ENCODE data around the gene UNC13A.

UNC13A gene

DNA sequence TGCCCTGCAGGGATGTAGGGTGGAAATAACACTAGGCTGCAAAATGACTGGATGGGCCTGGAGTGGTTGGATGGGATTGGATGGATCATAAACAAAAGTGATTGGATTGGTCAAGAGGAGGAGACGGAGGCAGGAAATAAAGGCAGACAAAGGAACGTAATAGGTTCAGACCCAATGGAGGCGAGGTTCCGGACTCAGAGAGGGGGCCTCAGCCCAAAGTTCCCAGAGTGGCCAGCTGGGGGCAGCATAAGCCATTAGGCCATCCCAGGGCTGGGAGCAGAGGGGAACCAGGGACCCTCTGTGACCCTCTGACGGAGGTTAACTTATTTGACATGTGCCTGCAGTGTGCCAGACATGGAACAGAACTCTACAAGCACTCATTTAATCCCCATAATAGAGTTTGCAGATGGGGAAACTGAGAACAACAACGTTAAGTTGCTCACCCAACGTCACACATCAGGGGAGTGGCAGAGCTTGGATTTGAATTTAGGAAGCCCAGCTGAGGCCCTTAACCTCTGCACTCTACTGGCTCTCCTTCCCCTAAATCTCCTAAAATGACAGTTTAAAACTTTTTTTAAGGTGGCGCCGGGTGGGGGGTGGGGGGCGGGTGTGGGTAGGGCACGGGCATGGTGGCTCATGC, 15.8 kb upstream of the UNC13A start:
- DNase-seq = no peak

DNA sequence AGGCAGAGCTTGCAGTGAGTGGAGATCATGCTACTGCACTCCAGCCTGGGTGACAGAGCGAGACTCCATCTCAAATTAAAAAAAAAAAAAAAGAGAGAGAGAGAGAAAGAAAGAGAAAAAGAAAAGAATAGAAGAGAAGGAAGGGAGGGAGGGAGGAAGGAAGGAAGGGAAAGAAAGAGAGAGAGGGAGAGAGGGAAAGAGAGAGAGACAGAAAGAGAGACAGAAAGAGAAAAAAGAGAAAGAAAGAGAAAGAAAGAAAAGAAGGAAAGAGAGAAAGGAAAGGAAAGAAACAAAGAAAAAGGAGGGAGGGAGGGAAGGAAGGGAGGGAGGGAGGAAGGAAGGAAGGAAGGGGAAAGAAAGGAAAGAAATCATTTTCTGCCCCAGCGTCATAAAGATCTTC, 7.0 kb upstream of the UNC13A start:
- no peak for DNase-seq

DNA sequence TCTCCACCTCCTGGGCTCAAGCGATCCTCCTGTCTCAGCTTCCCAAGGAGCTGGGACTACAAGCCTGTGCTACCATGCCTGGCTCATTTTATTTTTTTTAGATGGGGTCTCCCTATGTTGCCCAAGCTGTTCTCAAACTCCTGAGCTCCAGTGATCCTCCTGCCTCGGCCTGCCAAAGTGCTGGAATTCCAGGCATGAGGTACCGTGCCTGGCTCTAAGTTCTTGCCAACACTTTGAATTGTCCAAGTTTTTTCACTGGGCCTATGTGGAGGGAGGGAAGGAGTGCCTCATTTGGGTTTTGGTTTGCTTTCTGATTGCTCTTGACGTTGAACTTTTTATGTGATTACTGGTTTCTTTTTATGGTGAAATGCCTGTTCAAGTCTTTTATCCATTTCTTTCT, 4.4 kb upstream of the UNC13A start:
- no peak for DNase-seq

DNA sequence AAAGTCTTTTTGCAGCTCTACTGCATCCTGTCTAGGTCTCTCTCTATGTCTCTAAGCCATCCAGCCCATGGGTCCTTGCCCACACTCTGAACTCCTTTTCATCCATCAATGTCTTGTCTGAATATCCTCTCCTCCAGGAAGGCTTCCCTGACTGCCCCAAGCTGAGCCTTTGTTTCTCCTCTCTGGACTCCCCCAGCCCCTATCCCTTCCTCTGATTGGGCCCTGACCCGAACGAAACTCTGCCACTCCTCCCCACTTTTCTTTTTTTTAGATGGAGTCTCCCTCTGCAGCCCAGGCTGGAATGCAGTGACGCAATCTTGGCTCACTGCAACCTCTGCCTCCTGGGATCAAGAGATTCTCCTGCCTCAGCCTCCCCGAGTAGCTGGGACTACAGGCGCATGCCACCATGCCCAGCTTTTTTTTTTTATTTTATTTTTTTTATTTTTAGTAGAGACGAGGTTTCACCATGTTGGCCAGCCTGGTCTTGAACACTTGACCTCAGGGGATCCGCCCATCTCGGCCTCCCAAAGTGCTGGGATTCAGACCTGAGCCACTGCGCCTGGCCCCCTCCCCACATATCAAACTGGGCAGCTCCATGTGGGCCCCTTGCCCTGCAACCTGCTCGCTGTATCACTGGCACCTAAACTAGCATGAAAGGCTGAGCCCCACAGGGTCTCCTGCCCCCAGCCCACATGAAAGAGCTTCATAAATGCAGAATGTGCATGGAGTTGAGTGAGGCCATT, 870 bp upstream of the UNC13A start:
- DNase-seq = no peak

DNA sequence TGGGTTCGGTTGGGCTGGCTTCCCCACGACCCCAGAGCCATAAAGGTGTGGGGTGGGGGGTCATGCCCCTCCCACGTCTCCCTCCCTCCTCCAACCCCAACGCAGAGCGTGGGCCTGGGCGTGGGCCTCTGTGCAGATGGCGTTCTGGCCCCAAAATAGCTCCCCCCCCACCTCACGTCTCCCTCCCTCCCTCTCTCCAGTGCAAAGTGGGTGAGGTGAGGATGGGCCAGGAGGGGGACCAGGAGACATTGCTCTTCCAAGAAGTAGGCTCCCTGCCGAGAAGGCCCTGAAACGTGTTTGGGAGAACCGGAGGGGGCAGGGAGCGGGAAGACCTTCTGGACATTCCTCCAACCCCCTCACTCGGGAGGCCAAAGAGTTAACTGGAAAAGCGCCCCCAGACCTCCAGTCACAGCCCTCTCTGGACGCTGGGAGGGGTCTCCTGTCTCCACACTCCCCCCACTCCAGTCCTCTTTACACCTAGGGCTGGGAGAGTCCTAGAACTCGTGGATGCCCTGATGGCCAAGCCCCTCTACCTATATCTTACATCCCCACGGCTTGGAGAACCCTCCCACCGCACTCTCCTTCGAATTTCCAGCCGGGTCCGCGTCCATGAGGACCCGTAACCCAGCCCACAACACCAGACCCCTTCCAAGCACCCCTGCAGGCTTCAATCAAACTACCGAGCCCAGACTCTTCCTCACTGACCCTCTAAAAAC, 855 bp downstream of the UNC13A start:
- DNase-seq = no peak

DNA sequence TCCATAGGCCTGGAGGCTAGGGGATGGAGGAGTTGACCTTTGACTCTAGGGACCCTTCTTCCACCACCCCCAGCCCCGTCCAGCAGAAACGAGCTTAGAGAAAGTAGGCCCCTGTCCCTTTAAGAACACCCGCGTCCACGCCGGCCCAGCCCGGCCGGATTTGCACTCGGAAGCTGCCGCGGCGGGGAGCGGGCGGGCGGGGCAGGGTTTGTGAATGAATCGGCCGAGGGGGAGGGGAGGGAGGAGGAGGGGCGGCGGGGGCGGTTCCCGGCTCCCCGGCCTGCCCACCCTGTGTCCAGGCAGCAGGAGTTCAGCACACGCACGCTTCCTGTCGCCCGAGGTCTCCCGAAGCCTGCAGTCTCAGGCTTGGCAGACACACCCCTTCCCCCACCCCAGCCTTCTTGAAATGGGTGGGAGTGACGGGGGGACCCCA, 1.5 kb downstream of the UNC13A start:
- DNase-seq = no peak

DNA sequence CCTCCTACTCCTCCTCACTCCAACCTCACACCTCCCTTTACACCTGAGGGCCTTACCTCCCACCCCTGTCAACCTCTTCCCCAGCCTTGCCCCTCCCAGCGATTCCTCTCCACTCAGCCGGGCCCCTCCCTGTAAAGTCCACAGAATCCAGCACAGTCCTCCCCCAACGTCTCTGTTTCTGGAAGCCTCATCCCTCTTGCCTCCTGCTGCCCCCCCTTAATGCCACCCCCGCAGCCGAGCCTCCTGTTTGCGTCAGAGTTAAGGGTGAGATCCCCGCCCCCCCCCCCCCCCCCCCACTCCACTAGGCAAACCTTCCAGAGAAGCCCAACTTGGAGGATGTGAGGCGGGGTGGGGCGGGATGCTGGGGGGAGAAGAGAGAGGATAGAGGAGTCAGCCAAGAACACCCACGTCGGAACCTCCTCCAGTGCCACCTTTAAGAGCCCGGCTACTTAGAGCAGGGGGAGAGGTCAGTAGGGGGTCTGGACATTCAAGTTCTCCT, 2.1 kb downstream of the UNC13A start:
- no peak for DNase-seq

DNA sequence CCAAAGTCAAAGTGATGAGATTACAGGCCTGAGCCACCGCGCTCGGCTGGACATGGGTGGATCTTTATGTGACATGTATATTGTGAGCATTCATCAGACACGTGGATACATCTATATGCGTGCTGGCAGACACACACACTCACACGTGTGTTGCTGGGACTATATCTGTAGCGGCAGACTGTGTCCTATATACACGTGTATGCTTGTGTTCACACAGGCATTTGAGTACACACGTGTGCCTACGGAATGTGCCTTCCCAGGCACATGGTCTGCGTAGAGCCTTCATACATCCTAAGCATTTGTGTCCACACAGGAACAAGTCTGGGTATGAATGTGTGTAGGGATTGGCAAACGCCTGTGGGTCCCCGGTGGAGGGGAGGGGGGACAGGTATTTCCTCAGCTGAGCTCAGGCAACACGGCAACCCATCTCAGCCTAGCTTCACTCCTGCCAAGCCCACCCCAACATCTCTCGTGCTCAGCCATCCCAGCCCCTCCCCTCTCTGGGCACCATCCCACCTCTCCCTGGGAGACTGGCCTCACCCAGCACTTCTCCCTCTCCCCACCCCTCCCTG, 2.6 kb downstream of the UNC13A start:
- no peak for DNase-seq

DNA sequence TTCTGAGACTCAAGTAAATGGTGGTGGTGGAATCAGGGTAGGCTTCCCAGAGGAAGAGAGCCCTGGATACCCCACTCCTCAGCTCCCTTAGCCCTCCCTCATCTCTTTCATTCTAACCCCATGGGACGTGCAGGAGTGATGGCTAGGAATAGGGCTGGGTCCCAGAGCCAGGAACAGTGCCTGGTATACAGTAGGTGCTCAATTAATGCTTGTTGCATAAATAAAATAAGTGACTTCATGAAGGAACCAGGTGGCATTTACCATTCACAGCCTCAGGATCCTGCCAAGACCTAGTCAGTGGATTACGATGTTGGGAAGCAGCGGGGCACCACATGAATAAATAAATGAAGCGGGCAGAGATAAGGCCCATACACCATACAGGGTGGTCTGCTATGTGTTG, 3.9 kb downstream of the UNC13A start:
- DNase-seq = no peak

DNA sequence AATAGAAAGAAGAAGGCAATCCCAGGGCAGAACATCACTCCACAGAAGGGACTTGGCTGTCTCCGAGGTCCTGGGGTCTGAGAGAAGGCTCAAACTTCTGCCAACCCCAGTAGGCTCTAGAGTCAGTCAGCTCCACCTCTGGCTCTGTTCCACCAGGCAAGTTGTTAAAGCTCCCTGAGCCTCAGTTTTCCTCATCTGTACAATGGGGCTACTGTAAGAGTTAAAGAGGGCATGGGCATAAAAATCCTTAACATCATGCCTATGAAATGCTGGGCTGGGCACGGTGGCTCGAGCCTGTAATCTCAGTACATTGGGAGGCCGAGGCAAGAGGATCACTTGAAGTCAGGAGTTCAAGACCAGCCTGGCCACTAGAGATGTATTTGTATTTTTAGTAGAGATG, 5.1 kb downstream of the UNC13A start:
- no peak for DNase-seq

DNA sequence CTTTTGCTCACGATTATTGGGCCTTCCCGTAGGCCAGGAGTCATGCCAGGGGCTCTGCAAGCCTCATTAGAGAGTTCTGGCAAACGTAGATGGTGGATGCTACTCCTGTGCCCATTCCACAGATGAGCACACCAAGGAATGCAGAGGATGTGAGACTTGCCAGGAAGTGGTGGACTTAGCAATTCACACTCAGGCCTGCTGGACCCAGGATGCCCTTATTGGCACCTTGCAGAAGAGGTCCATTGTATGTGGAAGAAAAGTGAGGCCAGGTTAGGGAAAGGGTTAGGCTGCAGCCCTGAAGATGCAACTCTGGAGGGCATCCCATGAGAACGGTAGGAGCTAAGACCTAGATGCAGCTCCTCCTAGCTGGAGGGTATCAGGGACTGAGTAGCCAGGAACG, 5.9 kb downstream of the UNC13A start:
- no peak for DNase-seq

DNA sequence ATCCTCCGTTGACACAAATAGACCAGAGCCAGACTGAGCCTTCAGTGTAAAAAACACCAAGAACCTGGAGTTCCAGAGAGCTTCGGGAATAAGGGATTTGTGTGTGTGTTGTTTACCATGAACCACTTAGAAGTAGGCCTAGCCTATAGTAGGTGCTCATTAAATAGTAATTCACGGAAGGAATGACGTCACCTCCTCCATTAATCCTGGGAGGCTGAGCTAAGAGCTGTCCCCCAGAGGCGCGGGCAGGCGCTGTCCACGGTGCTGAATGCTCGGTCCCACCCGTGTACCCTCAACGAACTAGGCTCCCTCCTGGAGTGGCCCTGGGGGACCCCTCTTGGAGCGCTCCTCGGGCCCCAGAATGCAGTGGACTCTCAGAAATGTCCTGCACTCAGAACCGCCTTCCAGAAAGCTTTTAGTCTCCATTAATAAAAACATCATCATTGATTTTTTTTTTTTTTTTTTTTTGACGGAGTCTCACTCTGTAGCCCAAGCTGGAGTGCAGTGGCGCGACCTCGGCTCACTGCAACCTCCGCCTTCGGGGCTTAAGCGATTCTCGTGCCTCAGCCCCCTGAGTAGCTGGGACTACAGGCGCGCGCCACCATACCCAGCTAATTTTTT, 6.5 kb downstream of the UNC13A start:
- peak; percentile 12 for DNase-seq

DNA sequence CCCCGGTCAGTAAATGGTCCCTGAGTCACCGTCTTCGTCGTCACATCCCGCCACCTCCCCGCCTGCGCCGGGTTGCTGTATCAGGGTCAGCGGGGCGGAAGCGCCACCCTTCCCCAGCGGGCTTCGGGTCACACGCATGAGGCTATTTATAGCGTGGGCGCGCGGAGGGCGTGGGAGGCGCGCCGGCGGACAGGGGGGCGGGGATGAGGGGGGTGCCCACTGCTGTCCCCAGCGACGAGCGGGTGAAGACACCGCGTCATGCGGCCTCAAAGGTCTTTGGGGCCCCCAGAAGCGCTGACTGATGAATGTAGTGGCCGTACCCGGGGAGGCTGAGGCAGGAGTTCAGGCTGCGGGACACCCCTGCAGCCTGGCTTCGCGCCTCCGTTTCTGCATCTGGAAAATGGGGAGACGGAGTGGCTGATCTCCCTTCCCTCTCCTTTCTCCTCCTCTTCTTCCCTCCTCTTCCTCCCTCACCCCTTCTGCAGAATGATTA, 7.9 kb downstream of the UNC13A start:
- no peak for DNase-seq

DNA sequence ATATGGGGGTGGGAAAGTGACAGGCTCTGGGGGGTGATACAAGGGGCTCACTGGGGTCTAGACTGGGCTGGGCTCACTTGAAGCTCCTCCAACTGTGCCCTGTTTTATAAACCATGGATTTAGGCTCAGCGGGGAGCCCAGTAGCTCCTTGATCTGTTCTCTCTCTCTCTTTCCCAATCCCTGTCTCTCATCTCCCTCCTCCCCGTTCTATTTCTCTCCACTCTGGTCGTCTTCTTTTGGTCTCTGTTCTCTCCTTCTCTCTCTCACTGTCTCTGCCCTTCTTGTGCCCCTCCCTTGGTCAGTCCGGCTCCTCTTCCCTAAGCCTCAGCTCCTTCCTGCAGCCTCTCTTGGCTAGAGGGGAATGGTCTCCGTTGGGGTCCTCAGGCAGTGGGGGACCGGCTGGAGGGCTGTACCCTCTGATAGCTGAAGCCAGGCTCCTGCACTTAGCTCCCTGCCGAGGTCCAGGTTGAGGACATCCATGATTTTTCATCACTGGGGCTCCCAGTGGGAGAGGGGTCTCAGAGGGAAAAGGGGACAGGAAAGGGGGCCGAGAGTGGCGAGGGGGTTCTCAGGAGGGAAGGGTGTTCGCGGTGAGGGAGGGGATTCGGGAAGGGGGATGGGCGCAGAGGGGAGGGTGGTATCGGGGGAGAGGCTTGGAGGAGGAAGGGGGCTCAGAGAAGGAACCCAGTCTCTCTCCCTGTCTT, 8.5 kb downstream of the UNC13A start:
- DNase-seq = no peak

DNA sequence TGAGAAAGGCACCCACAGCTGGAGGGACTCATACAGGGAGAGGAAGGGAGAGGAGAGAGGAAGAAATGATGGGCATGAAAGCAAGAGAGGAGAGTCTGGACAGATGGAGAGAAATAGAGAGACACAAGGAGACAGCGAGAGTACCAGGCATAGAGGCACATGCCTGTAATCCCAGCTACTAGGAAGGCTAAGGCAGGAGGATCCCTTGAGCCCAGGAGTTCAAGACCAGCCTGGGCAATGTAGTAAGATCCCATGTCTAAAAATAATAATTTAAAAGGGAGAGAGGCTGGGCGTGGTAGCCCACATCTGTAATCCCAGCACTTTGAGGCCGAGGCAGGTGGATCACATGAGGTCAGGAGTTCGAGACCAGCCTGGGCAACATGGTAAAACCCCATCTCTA, 9.3 kb downstream of the UNC13A start:
- DNase-seq = no peak

DNA sequence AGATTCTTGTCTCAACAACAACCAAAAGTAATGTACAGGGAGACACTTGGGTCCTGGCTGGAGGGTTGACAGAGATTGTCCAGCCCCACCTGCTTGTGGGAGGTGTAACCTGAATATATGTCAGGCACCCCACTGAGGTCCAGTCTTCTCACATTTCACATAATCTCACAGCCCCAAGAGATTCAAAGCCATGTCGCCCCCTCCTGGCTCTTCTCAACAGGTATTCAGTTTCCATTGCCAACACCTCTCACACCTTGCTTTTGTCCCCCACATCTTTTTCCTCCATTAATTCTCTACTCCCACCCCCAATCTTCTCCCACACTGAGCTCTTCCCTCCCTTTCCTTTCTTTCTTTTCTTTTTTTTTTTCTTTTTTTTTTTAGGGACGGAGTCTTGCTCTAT, 11.2 kb downstream of the UNC13A start:
- DNase-seq = no peak

DNA sequence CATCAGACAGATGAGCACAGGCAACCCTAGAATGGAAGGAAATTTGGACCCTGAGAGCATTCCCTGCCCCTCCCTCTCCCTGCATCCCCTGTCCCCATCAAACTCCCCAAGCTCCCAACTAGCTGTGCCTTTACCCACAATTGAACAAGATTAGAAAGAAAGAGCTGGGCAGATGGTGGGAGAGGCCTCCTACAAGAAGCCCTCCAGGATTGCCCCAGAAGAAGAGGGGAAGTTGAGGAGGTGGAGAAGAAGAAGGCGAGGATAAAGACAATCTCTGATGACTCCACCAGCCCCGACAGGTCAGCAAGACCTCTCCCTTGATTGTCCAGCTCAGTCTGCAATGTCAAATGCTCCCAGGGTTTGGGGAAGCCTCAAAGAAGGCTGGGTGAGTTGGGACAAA, 11.9 kb downstream of the UNC13A start:
- no peak for DNase-seq

DNA sequence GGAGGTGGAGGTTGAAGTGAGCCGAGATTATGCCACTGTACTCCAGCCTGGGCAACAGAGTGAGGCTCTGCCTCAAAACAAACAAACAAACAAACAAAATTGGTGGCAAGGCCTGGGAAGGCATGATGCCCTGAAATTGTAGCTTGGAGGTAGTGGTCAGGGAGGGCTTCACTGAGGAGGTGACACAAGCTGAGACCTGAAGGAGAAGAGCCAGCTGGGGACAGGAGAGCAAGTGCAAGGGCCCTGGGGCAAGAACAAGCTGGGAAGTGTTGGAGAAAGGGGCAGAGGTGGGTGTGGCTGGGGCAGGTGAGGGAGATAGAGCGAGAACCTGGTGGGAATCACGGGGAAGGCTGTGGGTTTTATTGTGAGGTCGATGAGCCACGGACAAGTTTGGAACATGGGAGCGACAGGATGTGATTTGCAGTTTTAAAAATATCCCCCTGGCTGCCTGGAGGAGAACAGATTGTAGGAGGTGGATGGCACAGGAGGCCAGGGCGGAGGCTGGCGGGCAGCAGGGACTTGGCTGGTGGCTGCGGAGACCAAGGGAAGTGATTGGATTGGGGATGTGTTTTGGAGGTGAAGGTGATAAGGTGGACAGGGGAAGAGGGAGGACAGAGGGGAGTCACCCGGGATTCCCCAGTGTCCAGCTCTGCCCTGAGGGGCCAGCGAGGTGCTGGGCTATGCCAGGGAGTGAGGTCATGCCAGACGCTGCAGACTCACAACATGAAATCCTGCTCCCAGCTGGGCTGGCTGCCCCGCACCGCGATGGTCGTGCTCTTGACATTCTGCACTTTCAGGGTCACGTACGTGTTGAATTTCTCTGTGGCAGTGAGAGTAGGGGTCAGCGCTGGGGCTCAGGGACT, 14.0 kb downstream of the UNC13A start:
- DNase-seq = no peak

DNA sequence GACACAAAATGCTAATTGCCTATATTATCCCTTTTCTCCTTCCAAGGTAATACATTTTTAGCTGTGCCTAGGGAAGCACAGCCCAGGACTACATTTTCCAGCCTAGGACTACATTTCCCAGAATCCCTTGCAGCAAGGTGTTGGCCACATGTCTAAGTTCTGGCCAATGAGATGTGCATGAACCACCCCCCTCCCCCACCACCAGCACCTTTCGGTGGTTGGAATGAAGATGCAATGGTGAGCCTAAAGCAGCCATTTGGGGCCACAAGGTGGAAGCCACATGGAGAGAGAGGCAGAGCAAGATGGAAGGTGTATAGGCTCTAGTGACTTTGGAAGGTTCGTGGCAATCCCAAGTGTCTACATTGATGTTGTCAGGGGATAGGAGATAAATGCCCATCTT, 16.2 kb downstream of the UNC13A start:
- DNase-seq = peak; percentile 5

DNA sequence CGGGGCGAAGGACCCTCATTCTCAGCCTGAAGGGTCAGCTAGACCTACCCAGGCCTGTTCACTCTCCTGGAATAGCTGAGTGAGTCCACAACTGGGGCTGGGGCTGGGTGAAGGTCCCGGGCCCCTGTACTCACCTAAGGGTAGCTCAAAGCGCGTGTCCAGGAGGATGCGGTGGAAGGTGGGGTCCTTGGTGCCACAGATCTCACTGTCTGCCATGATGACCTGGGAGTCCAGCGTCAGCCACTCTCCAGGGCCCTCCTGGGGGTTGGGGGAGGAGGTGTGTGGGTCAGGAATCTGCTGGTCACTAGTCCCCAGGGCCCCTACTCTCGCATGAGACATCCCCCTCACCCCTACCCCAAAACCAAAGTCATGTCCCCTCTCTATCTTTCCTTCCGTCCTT, 18.7 kb downstream of the UNC13A start:
- no peak for DNase-seq

DNA sequence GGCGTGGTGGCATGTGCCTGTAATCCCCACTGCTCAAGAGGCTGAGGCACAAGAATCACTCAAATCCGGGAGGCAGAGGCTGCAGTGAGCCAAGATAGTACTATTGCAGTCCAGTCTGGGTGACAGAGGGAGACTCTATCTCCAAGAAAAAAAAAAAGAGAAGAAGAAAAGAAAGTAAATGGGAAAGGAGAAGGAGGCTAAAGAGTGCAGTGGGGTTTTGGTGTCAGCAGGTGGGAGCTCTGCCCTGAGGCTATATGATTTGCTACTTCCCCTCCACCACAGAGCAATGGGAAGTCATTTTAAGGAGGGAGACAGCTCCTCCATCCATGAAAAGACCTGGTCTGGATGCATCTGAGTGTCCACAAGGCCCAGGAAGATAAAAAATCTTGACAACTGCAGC, 23.1 kb downstream of the UNC13A start:
- no peak for DNase-seq
